Stomach (tissue), 4 donors: ENCODE measurements around the gene IFNA10.
"Not testable (repeated sequence)": the region's sequence is repeated elsewhere in the genome, so short reads cannot be mapped to it uniquely, and the experiment has no call there.

Experiments used
- EP300 ChIP-seq: sonication (generic); formaldehyde crosslinking; IDR thresholded peaks from one replicate; pipeline ENCODE4 v1.6.1; 2017; ENCODE audit warnings: antibody characterized with exemption
- TF ChIP-seq, protein P1 (sequence below), 7 experiments: fragments of 450-650 bp in 4 of 7; fragments of 200-600 bp in 3 of 7; sonication (generic) in 3 of 7; IDR thresholded peaks; one replicate each; pipeline ENCODE4 v1.5.1; 2016 to 2019; ENCODE audit warnings: antibody characterized with exemption in 7 of 7, control low read depth in 2 of 7, mild to moderate bottlenecking in 1 of 7

GRCh38 chr9:21210782-21211181, 3.8 kb upstream of the IFNA10 start:
- TF ChIP-seq EP300: not testable (repeated sequence)
- TF ChIP-seq, protein P1, sequence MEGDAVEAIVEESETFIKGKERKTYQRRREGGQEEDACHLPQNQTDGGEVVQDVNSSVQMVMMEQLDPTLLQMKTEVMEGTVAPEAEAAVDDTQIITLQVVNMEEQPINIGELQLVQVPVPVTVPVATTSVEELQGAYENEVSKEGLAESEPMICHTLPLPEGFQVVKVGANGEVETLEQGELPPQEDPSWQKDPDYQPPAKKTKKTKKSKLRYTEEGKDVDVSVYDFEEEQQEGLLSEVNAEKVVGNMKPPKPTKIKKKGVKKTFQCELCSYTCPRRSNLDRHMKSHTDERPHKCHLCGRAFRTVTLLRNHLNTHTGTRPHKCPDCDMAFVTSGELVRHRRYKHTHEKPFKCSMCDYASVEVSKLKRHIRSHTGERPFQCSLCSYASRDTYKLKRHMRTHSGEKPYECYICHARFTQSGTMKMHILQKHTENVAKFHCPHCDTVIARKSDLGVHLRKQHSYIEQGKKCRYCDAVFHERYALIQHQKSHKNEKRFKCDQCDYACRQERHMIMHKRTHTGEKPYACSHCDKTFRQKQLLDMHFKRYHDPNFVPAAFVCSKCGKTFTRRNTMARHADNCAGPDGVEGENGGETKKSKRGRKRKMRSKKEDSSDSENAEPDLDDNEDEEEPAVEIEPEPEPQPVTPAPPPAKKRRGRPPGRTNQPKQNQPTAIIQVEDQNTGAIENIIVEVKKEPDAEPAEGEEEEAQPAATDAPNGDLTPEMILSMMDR (IDR thresholded peaks at IDR 0.05): not testable (repeated sequence)
